ENCODE data around the gene AHCTF1.
"Not testable (repeated sequence)": the region's sequence is repeated elsewhere in the genome, so short reads cannot be mapped to it uniquely, and the experiment has no call there.

Gene AHCTF1

DNA sequence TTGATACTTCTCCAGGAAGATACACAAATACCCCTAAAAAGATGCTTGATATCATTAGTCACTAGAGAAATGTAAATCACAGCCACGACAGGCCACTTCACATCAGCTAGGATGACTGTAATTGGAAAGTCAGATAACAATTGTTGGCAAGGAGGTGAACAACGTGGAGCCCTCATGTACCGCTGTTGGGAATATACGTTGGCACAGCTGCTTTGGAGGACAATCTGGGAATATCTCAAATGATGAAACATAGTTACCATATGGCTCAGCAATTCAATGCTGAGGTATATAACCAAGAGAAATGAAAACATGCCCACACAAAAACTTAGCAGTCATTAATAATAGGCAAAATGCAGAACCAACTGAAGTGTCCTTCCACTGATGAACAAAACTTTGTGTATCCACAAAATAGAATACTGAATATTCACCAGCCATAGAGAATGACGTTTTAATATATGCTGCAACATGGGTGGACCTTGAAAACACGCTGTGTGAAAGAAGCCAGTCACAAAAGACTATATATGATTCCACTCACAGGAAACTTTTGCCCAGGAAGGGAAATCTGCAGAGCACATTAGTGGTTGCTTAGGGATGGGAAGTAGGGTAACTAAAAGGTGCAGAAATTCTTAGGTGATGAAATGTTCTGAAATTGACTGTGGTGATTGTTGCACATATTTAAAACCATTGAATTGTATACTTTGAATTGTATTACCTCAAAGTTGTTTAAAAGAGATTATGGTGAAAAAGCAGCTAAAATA, 95.4 kb downstream of the AHCTF1 start:
- DNase-seq = no peak

DNA sequence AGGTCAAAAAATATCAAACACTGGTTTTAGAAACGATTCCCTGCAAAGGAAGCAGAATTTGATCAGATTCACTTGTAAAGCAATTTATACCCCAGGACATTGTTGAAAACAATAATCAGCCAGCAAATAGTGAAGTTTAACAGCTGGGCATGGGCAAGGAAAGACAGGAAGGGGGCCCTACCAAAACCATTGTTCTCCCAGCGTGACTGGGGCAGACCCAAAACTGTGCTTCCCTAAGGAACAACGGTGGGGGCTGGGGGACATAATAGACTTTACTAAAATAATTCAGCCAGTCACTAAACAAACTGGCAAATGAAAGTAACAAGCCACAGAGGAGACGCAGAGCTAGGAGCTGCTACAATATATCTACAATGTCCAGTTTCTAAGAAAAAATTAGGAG, 100.2 kb downstream of the AHCTF1 start:
- no peak for DNase-seq

DNA sequence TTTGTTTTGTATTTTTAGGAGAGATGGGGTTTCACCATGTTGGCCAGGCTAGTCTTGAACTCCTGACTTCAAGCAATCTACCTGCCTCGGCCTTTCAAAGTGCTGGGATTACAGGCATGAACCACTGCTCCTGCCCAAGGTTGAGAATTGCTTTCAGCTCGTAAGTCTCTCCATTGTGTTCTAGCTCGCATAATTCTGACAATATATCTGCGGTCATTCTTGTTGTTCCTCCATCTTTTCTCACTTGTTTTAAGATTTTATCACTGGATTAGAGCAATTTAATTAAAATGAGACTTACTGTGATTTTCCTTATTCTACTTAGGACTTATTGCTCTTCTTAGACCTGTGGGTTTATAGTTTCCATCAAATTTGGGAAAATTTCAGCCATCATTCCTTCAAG, 102.9 kb downstream of the AHCTF1 start:
- DNase-seq = no peak

DNA sequence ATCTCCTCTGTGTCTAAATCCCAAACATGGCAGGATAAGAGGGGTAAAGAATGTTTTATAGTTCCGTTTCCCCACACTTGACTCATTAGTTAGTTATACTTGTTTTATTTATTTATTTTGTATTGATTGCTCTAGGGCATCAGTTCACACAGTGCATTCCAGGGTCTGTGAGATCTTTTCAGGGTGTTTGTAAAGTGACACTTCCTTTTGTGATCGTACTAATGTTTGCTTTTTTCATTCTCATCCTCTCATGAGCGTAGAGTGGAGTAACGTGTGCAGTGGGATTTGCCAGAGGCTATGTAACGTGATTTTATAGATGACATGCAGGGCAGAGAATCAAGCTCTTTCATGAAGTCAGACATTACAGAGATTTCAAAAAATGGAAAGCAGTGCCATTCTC, 104.4 kb downstream of the AHCTF1 start:
- no peak for DNase-seq

DNA sequence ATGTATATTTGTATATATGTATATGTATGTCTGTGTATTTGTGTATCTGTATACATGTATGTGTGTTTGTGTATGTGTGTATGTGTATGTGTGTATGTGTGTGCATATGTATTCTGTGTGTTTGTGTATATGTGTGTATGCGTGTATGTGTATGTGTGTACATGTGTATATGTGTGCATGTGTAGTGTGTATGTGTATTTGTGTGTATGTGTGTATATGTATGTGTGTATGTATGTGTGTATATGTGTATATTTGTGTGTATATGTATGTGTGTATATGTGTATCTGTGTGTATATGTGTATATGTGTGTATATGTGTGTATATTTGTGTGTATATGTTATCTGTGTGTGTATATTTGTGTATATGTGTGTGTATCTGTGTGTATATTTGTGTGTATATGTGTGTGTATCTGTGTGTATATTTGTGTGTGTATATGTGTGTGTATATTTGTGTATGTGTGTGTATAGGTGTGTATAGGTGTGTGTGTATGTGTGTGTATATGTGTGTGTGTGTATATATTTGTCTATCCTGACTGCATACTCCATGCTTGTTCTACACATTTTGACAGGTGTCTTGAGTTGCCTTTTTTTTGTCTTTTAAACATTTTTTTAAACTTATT, 106.1 kb downstream of the AHCTF1 start:
- DNase-seq = no peak

DNA sequence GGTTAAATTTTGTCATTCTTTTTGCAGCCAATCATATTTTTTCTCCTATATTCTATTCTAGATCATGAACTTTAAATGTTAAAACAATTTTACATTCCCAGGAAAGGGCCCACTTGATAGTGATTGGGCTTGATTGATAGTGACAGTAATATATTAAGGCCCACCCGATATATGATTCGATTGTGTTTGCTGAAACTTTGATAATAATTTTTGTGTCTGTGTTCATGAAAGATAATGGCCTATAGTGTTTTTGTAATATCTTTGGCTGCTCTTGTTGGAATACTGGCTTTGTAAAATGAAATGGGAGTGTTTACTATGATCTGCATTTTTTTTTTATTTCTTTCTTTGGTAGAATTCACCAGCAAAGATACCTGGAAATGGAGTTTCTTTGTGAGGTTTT, 107.2 kb downstream of the AHCTF1 start:
- DNase-seq = no peak

DNA sequence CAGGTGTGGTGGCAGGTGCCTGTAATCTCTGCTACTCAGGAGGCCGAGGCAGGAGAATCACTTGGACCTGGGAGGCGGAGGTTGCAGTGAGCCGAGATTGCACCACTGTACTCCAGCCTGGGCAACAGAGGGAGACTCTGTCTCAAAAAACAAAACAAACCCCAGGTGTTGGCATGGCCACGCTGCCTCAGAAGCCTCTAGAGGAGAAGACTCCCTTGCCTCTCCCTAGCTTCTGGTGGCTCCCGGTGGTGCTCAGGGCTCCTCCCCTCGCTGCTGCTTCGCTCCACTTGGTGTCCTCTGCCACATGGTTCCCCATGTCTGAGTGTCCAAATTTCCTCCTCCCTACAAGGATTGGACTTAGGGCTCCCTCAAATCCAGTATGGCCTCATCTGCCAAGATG, 109.6 kb downstream of the AHCTF1 start:
- DNase-seq = not testable (repeated sequence)

DNA sequence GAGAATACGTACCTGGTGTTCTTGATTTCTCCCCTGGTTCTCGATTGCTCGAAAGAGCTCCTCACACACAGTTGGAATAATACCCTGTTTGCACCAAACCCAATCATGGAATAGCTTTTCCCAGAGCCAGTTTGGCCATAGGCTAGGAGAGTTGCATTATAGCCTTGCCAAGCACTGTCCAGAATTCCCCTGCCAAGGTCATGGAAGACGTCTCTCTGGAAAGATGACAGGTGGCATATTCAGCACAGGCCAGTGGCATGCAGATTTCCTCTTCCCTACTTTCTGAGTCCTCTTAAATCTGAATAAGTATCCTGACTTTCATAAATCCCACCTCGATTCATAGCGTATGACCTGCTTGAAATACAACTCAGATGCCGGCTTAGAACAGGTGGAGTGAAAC, 111.1 kb downstream of the AHCTF1 start:
- no peak for DNase-seq

DNA sequence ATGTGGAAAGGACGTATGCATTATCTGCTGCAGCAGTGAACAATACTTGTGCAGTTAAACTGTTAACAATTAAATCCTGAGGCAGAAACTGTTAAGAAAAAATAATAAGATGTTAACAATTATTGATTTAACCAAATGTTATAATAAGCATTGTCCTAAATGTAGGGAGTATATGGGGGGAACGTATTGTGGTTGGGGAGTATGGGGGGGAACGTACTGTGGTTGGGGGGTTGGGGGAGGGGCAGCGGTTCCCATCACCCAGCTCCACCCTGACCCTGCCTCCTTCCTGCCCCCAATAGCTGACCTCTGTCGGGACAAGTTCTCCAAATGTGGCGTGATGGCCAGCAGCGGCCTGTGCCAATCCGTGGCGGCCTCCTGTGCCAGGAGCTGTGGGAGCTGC, 114.0 kb downstream of the AHCTF1 start:
- not testable (repeated sequence) for DNase-seq

DNA sequence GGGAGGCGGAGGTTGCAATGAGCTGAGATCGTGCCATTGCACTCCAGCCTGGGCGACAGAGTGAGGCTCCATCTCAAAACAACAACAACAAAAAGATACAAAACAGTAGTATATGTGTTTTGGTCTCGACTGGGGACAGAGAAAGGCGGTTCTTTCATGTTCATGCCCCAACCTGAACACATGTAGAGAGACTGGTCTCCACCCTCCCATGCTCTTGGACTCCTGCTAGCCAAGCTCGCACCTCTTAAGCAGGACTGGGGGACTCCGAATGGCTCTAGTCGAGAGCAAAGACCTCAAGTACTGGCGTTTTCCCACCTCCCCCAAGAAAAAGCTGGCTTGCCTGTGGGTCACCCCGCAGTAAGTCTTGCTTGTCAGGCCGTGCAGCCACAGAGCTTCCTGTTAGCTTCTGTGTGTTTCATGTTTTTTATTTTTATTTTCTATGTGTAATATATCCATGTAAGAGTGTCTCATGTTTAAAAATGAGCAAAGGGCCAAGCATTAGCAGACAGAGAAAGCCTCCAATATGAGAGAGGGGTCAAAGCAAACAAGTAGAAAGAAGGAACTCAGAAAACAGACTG, 116.0 kb downstream of the AHCTF1 start:
- no peak for DNase-seq

DNA sequence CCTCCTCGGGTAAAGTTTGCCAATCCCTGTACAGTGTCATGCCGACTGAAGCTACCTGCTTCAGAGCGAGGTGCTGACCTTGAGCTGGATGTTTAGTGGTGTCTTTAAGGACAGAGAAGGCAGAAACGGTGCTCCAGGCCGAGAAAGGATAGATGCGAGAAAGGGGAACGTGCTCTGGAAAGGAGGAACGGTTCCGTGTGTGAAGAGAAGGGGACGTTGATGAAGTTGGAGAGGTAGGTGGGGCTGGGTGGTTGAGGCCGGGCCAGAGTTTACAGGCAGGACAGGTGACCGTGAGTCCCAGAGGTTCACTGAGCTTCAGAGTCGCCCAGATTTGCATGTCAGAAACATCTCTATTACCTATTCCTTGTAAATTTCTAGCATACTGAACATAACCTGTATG, 116.9 kb downstream of the AHCTF1 start:
- DNase-seq = no peak

DNA sequence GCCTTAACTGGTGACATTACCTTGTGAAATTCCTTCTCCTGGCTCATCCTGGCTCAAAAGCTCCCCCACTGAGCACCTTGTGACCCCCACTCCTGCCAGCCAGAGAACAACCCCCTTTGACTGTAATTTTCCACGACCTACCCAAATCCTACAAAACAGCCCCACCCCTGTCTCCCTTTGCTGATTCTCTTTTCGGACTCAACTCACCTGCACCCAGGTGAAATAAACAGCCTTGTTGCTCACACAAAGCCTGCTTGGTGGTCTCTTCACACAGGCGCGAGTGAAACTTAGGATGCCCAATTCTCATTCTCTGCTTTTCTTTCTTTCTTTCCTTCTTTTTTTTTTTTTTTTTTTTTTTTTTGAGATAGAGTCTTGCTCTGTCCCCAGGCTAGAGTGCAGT, 118.4 kb downstream of the AHCTF1 start:
- DNase-seq = not testable (repeated sequence)

DNA sequence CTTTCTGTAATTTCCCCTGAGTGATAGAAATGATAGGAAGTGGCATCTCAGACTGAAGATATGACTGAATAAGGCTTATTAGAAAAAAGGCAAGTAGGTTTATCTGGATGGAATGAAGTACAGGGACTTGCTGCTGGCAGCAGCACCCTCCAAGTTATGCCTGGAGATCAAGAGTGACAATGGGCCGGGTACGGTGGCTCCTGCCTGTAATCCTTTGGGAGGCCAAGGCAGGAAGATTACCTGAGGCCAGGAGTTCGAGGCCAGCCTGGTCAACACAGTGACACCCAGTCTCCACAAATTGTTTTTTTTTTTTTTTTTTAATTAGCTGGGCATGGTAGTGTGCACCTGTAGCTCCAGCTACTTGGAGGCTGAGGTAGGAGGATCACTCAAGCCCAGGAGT, 119.8 kb downstream of the AHCTF1 start:
- no peak for DNase-seq

DNA sequence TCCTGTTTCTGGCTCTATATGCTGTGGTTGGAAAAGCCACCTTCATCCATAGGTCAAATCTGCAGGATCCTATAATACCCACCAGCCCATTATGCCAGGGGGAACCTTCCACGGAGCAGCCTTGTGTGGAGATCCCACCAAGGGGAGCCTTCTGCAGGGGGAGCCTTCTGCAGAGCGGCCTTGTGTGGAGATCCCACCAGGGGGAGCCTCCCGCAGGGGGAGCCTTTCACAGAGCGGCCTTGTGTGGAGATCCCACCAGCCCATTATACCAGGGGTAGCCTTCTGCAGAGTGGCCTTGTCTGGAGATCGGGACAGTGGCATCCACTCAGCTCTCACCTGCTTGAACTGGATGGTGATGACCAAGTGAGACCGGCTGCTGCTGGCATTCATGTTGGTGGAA, 122.3 kb downstream of the AHCTF1 start:
- no peak for DNase-seq

DNA sequence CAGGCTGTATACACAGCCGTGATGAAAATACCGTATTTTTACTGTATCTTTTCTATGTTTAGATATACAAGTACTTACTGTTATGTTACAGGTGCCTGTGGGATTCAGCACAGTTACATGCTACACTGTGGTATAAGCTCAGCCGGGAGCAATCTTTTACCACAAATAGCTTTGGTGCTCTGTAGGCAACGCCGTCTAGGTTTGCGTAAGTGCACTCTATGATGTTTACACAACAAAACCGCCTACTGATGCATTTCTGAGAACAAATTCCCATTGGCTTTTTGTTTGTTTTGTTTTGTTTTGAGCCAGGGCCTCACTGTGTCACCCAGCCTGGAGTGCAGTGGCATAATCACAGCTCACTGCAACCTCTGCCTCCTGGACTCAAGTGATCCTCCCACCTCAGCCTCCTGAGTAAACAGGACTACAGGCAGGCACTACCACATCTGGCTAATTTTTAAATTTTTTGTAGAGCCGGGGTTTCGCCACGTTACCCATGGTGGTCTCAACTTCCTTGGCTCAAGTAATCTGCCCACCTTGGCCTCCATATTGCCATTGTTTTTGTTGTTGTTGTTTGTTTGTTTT, 126.5 kb downstream of the AHCTF1 start:
- no peak for DNase-seq

DNA sequence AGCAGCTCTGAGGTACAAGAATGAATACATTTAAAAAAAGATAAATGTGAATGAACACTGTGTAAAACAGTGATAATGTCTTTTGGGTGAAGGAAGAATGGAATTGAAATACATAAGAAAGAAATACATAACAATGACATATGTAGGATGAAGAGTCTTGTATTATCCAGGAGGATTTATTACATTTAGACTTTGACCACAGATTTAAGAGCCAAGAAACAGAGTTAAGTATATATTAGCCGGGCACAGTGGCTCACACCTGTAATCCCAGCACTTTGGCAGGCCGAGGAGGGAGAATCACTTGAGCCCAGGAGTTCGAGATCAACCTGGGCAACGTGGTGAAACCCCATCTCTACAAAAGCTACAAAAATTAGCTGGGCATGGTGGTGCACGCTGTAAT, 127.9 kb downstream of the AHCTF1 start:
- no peak for DNase-seq

DNA sequence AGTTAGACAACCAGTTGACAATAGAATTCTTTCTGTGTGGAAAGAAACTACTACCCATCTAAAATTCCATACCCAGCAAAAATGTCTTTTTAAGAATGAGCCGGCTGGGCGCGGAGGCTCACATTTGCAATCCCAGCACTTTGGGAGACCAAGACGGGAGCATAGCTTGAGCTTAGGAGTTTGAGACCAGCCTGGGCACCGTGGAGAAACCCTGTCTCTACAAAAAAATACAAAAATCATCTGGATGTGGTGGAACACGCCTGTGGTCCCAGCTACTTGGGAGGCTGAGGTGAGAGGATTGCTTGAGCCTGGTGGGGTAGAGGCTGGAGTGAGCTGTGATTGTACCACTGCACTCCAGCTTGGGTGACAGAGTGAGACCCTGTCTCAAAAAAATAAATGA, 128.4 kb downstream of the AHCTF1 start:
- no peak for DNase-seq

DNA sequence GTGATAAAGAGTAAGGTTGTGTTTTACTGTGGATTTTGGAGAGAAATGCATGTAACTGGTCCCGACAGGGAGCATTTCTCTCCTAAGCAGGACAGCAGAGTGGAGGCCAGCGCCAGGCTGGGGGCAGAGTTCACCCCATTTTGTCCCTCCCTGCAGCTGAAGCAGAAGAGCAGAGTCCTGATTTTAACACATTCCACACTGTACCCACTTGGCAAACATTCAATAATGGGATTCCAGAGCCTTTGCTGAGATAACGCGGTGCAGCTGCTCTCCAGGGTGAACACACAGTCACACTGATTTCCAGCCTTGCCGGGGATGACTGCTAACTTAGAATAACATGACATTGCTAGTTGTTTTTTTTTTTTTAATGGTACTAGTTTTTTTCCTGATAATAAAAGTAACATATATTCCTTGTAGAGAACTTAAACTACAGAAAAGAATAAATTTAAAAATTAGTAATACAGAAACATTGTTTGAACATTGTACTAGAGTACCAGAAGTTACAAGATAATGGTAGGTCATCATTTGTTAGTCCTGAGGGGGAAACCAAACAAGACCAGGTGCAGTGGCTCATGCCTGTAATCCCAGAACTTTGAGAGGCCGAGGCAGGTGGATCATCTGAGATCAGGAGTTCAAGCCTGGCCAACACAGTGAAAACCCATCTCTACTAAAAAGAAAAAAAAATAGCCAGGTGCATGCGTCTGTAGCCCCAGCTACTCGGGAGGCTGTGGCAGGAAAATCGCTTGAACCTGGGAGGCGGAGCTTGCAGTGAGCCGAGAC, 130.3 kb downstream of the AHCTF1 start:
- DNase-seq = no peak

DNA sequence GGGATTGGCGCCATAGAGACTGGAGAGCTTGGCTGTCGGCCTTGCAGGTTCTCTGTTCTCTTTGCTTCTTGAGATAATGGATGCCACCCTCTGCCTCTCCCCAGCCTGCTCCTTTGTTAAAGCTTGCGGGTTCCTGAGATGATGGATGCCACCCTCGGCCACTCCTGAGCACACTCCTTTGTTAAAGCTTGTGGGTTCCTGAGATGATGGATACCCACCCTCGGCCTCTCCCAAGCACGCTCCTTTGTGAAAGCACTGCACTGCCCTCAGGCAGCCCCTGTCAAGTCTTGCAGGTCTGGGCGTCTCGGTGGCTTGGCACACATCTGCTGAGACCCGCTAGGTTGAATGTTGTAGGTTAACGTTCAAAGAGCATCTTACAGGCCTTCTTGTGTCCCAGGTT, 131.0 kb downstream of the AHCTF1 start:
- no peak for DNase-seq

DNA sequence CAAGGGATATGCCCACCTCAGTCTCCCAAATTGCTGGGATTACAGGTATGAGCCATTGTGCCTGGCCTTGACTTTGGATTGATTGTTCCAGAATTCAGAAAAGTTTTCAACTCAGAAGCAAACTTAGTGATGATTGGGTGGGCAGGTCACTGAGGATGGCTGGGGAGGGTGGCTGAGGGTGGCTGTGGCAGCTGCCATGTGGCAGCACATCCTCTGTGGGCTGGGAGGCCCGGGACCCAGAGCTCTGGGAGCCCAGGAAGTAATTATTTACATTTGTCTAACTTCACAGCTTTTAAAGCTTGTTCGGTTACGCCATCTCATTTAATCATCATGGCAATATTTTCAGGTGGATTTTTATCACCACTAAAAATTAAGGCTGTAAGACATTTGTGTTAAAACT, 131.4 kb downstream of the AHCTF1 start:
- no peak for DNase-seq

DNA sequence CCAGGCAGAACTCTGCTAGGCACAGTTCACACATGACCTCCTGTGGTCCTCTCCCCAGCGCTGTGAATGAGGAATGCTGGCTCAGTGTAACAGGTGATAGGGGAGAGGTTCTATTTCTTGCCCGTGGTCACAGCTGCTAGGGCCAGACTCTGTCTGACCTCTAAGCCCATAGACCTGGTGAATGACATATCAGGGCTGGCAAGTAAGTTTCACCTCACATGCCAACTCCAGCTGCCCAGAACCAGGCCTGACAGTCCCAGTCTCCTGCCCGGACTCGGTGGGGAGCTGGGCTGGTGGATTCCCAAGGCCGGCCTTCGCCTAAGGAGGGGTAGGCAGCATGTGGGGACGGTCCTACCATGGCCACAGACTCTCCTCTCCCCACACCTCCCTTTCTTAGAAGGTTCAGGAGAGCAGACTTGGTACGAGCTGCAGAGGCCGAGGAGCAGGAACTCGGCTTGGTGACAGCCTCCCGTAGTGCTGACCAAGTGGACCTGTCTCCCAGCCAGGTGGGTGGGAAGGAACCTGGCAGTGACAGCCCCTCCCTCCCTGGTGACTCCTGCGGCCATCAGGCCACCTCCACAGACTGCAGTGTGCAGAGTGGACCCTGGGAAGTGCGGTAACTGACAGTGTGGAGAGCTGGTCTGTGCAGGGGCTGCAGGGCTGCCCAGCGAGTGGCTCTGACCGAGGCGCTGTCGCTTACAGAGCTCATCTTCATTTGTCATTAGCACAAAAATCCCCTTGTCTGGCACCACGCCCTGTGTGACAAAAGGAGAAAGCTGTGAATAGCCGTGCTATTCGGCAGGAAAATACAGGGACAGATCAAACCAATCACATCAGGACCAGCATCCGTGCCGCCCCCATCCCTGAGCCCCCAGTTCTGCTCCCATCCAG, 132.9 kb downstream of the AHCTF1 start:
- DNase-seq = no peak

DNA sequence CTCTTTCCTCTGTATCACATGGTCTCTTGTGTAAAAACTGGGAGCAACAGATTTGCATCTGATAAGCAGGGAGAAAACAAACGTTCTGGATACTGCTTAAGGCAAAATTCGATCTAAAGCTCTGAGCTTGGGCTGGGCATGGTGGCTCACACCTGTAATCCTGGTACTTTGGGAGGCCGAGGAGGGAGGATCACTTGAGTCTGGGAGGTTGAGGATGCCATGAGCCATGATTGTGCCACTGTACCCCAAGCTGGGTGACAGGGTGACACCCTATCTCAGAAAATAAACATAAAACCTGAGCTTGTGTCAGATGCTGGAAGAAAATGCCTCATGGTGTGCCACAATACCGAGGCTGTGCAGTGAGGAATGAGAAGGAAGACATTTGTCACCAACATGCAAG, 133.6 kb downstream of the AHCTF1 start:
- no peak for DNase-seq
